HEK293 (cell line): ENCODE data around the gene PARD3.

Experiments used
- CTCF ChIA-PET: fragments of 350-600 bp; formaldehyde crosslinking; extraction: SDS; loops from one replicate; lab custom pipeline; 2021; ENCODE audit warnings: antibody characterized with exemption; lab: Yijun Ruan, JAX
- POLR2A ChIA-PET: fragments of 300-600 bp; formaldehyde crosslinking; extraction: SDS; loops from one replicate; lab custom pipeline; 2020; ENCODE audit warnings: antibody characterized with exemption, inconsistent platforms; lab: Yijun Ruan, JAX
- H3K27ac ChIP-seq: fragments of 200-500 bp; sonication (Bioruptor generic); 2 replicates; pipeline ENCODE4 v1.5.1; 2014; ENCODE audit warnings: low read depth, low read length, control low read depth, inconsistent platforms; ENCODE audit errors: extremely low read depth
- H3K36me3 ChIP-seq, 2 experiments: fragments of 200-500 bp in 1 of 2; sonication (Bioruptor generic) in 1 of 2; 1 replicate in 1 of 2; 2 replicates in 1 of 2; pipeline ENCODE4 v1.5.1; 2014 to 2017; ENCODE audit warnings: inconsistent platforms in 2 of 2, low read length in 2 of 2; ENCODE audit not compliant: control insufficient read depth in 2 of 2, insufficient read depth in 1 of 2
- H3K4me1 ChIP-seq: fragments of 200-500 bp; sonication (Bioruptor generic); 2 replicates; pipeline ENCODE4 v1.5.1; 2014; ENCODE audit warnings: mild to moderate bottlenecking, low read length, inconsistent platforms; ENCODE audit not compliant: control insufficient read depth, insufficient read depth
- H3K4me3 ChIP-seq: 2 replicates; pipeline ENCODE4 v1.5.1; 2011; ENCODE audit warnings: low read depth, mild to moderate bottlenecking, control low read depth, low read length, moderate library complexity
- H3K9me3 ChIP-seq: fragments of 200-500 bp; sonication (Bioruptor generic); 2 replicates; pipeline ENCODE4 v1.5.1; 2014; ENCODE audit warnings: low read depth, low read length, inconsistent platforms; ENCODE audit not compliant: control insufficient read depth, insufficient read depth
- GLI4 ChIP-seq: fragments of 450-650 bp; formaldehyde crosslinking; IDR thresholded peaks from 2 replicates; pipeline ENCODE4 v1.5.1; 2016; ENCODE audit warnings: missing biosample characterization, missing genetic modification characterization
- KLF16 ChIP-seq: fragments of 450-650 bp; formaldehyde crosslinking; IDR thresholded peaks from 2 replicates; pipeline ENCODE4 v1.5.1; 2017; ENCODE audit warnings: missing biosample characterization, missing genetic modification characterization
- KLF17 ChIP-seq: fragments of 450-650 bp; formaldehyde crosslinking; IDR thresholded peaks from 2 replicates; pipeline ENCODE4 v1.5.1; 2016; ENCODE audit warnings: missing biosample characterization, missing genetic modification characterization
- MYNN ChIP-seq: fragments of 450-650 bp; formaldehyde crosslinking; IDR thresholded peaks from 2 replicates; pipeline ENCODE4 v1.5.1; 2016; ENCODE audit warnings: missing biosample characterization, missing genetic modification characterization, borderline replicate concordance
- OSR2 ChIP-seq: fragments of 450-650 bp; formaldehyde crosslinking; IDR thresholded peaks from 2 replicates; pipeline ENCODE4 v1.5.1; 2016; ENCODE audit warnings: missing biosample characterization, missing genetic modification characterization
- OVOL3 ChIP-seq: fragments of 450-650 bp; formaldehyde crosslinking; IDR thresholded peaks from 2 replicates; pipeline ENCODE4 v1.5.1; 2016; ENCODE audit warnings: missing biosample characterization, missing genetic modification characterization
- PRDM10 ChIP-seq: fragments of 450-650 bp; formaldehyde crosslinking; IDR thresholded peaks from 2 replicates; pipeline ENCODE4 v1.5.1; 2016; ENCODE audit warnings: missing biosample characterization, missing genetic modification characterization
- RBAK ChIP-seq: fragments of 450-650 bp; formaldehyde crosslinking; IDR thresholded peaks from 2 replicates; pipeline ENCODE4 v1.5.1; 2016; ENCODE audit warnings: missing biosample characterization, missing genetic modification characterization
- ZFP69B ChIP-seq: fragments of 450-650 bp; formaldehyde crosslinking; IDR thresholded peaks from 2 replicates; pipeline ENCODE4 v1.5.1; 2016; ENCODE audit warnings: missing biosample characterization, missing genetic modification characterization
- ZNF112 ChIP-seq: fragments of 450-650 bp; formaldehyde crosslinking; IDR thresholded peaks from 2 replicates; pipeline ENCODE4 v1.5.0; 2017; ENCODE audit warnings: missing biosample characterization, missing genetic modification characterization
- ZNF140 ChIP-seq: fragments of 450-650 bp; formaldehyde crosslinking; IDR thresholded peaks from 2 replicates; pipeline ENCODE4 v1.5.1; 2016; ENCODE audit warnings: missing biosample characterization, missing genetic modification characterization
- ZNF274 ChIP-seq, 2 experiments: fragments of 200-500 bp in 1 of 2; fragments of 450-650 bp in 1 of 2; sonication (Bioruptor generic) in 1 of 2; formaldehyde crosslinking in 1 of 2; IDR thresholded peaks; 2 replicates each; pipeline versions ENCODE4 v1.5.1 to v1.6.1; 2014 to 2016; ENCODE audit warnings: borderline replicate concordance in 1 of 2, inconsistent platforms in 1 of 2, low read length in 1 of 2, missing biosample characterization in 1 of 2, missing genetic modification characterization in 1 of 2
- ZNF311 ChIP-seq: fragments of 450-650 bp; formaldehyde crosslinking; IDR thresholded peaks from 2 replicates; pipeline ENCODE4 v1.5.1; 2017; ENCODE audit warnings: missing biosample characterization, missing genetic modification characterization, borderline replicate concordance
- ZNF426 ChIP-seq: fragments of 450-650 bp; formaldehyde crosslinking; IDR thresholded peaks from 2 replicates; pipeline ENCODE4 v1.5.1; 2017; ENCODE audit warnings: missing biosample characterization, missing genetic modification characterization, mild to moderate bottlenecking, inconsistent platforms, moderate library complexity
- ZNF510 ChIP-seq: fragments of 450-650 bp; formaldehyde crosslinking; IDR thresholded peaks from 2 replicates; pipeline ENCODE4 v1.5.1; 2018; ENCODE audit warnings: mild to moderate bottlenecking, missing genetic modification characterization, missing biosample characterization; ENCODE audit not compliant: insufficient replicate concordance
- ZNF521 ChIP-seq: fragments of 450-650 bp; formaldehyde crosslinking; IDR thresholded peaks from 2 replicates; pipeline ENCODE4 v1.5.1; 2017; ENCODE audit warnings: missing biosample characterization, mild to moderate bottlenecking, missing genetic modification characterization
- ZNF558 ChIP-seq: fragments of 450-650 bp; formaldehyde crosslinking; IDR thresholded peaks from 2 replicates; pipeline ENCODE4 v1.5.1; 2016; ENCODE audit warnings: missing biosample characterization, missing genetic modification characterization
- ZNF585B ChIP-seq: fragments of 450-650 bp; formaldehyde crosslinking; IDR thresholded peaks from 2 replicates; pipeline ENCODE4 v1.5.1; 2016; ENCODE audit warnings: missing biosample characterization, missing genetic modification characterization
- ZNF785 ChIP-seq: fragments of 450-650 bp; formaldehyde crosslinking; IDR thresholded peaks from 2 replicates; pipeline ENCODE4 v1.5.1; 2016; ENCODE audit warnings: missing biosample characterization, missing genetic modification characterization
- TF ChIP-seq, protein P1 (sequence below): fragments of 450-650 bp; formaldehyde crosslinking; IDR thresholded peaks from 2 replicates; pipeline ENCODE4 v1.5.1; 2016; ENCODE audit warnings: missing biosample characterization, missing genetic modification characterization
- TF ChIP-seq, protein P2 (sequence below): fragments of 450-650 bp; formaldehyde crosslinking; conservative IDR thresholded peaks from 2 replicates; pipeline ENCODE4 v1.5.1; 2016; ENCODE audit warnings: low read depth, missing biosample characterization, missing genetic modification characterization

Gene PARD3

DNA sequence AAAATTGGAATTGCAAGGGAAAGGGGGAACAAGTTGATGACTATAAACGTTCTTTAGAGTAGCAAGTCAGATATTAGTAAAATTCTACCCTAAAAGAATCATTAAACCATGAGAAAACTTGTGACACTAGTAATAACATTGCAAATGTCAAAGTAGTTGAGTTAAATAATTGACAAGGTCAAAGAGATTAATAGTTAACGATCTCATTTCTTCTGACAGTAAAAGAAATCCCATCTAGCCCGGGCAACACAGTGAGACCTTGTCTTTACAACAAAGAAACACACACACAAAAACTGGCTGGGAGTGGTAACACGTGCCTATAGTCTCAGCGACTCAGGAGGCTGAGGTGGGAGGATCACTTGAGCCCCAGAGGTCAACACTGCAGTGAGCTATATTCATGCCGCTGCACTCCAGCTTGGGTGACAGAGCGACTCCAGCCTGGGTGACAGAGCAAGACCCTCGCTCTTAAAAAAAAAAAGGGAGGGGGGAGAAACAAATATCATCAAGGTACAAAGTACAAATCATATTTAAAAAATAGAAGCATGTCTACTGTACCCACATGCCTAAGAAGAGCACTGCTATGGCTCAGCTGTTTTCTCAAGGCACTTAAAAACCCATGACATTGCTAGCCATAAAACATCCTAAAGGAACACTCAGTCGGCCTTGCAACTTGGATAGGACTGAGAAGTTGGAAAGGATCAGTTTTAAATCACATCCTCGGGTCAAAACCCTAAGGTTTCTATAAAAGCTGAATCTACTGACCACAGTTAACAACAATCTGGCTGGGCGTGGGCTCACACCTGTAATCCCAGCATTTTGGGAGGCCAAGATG is 401.1 kb downstream of the PARD3 start (continued):
- TF ChIP-seq ZNF558 (tag by site-specific recombination) (no peak), ZNF521 (tag by site-specific recombination) (no peak), OSR2 (tag by site-specific recombination) (no peak), MYNN (tag by site-specific recombination) (no peak), ZNF510 (tag by site-specific recombination) (no peak), PRDM10 (no peak)
- TF ChIP-seq, protein P1, sequence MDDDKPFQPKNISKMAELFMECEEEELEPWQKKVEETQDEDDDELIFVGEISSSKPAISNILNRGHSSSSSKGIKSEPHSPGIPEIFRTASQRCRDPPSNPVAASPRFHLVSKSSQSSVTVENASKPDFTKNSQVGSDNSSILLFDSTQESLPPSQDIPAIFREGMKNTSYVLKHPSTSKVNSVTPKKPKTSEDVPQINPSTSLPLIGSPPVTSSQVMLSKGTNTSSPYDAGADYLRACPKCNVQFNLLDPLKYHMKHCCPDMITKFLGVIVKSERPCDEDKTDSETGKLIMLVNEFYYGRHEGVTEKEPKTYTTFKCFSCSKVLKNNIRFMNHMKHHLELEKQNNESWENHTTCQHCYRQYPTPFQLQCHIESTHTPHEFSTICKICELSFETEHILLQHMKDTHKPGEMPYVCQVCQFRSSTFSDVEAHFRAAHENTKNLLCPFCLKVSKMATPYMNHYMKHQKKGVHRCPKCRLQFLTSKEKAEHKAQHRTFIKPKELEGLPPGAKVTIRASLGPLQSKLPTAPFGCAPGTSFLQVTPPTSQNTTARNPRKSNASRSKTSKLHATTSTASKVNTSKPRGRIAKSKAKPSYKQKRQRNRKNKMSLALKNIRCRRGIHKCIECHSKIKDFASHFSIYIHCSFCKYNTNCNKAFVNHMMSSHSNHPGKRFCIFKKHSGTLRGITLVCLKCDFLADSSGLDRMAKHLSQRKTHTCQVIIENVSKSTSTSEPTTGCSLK (tag by site-specific recombination) = no peak

GRCh38 chr10:34413214-34413613 is 401.9 kb downstream of the PARD3 start:
- H3K4me3 ChIP-seq = no peak overlapping the region
- H3K27ac ChIP-seq = no peak overlapping the region
- CTCF ChIA-PET = interaction anchor here (0.6 kb wide), 1 partner anchor 78 kb away, joined by 3 read pairs; no protein-coding TSS in a partner anchor
- TF ChIP-seq ZNF311 (tag by site-specific recombination) (no peak), KLF16 (tag by site-specific recombination) (no peak), ZNF274 (IDR thresholded peaks at IDR 0.05; ENCODE audit: low read length) (no peak), ZNF274 (tag by site-specific recombination; IDR thresholded peaks at IDR 0.05; ENCODE audit: borderline replicate concordance) (no peak), KLF17 (tag by site-specific recombination) (no peak), ZNF140 (tag by site-specific recombination) (no peak), ZNF785 (tag by site-specific recombination) (no peak), OVOL3 (tag by site-specific recombination) (no peak)
- TF ChIP-seq, all 188 proteins: peak for 0
- H3K36me3 ChIP-seq = no peaks in the 10 kb centered on the region
- H3K4me1 ChIP-seq = peaks cover 6% of the 10 kb centered on the region; the same call in 1 of the 2 replicates
- no peaks in the 10 kb centered on the region for H3K9me3 ChIP-seq
- POLR2A ChIA-PET = no interaction called here

GRCh38 chr10:34408956-34409355 is 406.1 kb downstream of the PARD3 start:
- ChIA-PET POLR2A (no interaction called here), CTCF (no interaction called here)
- no peak overlapping the region for H3K4me3 ChIP-seq
- H3K4me1 ChIP-seq = peaks cover 15% of the 10 kb centered on the region
- no peaks in the 10 kb centered on the region for H3K9me3 ChIP-seq
- no peaks in the 10 kb centered on the region for H3K36me3 ChIP-seq
- no peak overlapping the region for H3K27ac ChIP-seq
- TF ChIP-seq, protein P2, sequence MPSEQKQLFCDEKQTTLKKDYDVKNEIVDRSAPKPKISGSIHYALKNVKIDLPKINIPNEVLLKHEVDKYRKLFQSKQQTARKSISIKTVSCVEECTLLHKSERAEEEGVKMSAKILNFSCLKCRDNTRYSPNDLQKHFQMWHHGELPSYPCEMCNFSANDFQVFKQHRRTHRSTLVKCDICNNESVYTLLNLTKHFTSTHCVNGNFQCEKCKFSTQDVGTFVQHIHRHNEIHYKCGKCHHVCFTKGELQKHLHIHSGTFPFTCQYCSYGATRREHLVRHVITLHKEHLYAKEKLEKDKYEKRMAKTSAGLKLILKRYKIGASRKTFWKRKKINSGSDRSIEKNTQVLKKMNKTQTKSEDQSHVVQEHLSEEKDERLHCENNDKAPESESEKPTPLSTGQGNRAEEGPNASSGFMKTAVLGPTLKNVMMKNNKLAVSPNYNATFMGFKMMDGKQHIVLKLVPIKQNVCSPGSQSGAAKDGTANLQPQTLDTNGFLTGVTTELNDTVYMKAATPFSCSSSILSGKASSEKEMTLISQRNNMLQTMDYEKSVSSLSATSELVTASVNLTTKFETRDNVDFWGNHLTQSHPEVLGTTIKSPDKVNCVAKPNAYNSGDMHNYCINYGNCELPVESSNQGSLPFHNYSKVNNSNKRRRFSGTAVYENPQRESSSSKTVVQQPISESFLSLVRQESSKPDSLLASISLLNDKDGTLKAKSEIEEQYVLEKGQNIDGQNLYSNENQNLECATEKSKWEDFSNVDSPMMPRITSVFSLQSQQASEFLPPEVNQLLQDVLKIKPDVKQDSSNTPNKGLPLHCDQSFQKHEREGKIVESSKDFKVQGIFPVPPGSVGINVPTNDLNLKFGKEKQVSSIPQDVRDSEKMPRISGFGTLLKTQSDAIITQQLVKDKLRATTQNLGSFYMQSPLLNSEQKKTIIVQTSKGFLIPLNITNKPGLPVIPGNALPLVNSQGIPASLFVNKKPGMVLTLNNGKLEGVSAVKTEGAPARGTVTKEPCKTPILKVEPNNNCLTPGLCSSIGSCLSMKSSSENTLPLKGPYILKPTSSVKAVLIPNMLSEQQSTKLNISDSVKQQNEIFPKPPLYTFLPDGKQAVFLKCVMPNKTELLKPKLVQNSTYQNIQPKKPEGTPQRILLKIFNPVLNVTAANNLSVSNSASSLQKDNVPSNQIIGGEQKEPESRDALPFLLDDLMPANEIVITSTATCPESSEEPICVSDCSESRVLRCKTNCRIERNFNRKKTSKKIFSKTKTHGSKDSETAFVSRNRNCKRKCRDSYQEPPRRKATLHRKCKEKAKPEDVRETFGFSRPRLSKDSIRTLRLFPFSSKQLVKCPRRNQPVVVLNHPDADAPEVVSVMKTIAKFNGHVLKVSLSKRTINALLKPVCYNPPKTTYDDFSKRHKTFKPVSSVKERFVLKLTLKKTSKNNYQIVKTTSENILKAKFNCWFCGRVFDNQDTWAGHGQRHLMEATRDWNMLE (tag by site-specific recombination) = no peak
- no peak for TF ChIP-seq ZNF585B
- no peak for TF ChIP-seq GLI4
- TF ChIP-seq ZNF112 (tag by site-specific recombination) = no peak
- no peak for TF ChIP-seq ZFP69B
- no peak for TF ChIP-seq ZNF426 (tag by site-specific recombination)
- no peak for TF ChIP-seq RBAK
